ENCODE results near the gene APCDD1L. TPM values are rescaled to one million over a fixed set of nuclear protein-coding genes. Genes with fewer than 3 reads are reported as not detected.

Gene APCDD1L
- total and polyA plus RNA-seq, 4 donors, result 0.04 TPM; not detected in 3

- TF ChIP-seq FOXA2 (IDR thresholded peaks at IDR 0.05) (no peak), JUND (IDR thresholded peaks at IDR 0.05) (no peak), YY1 (IDR thresholded peaks at IDR 0.05) (no peak), GABPA (IDR thresholded peaks at IDR 0.05 in 1 of 2, conservative IDR thresholded peaks at IDR 0.05 in 1 of 2) (no peak)
- 84% methylated on average over 5 of the region's 5 CpGs for WGBS
- Histone ChIP-seq H3K36me3 (ENCODE audit: control insufficient read depth in 4 of 4, insufficient read depth in 3 of 4, low read depth in 1 of 4, low read length in 3 of 4) (peaks cover 0 to 1% (median 0%) of the 10 kb centered on the region in 4 donors), H3K9me3 (ENCODE audit: control insufficient read depth in 4 of 4, low read length in 3 of 4) (peaks cover 0 to 4% (median 1%) of the 10 kb centered on the region in 4 donors), H3K27ac (ENCODE audit: low read depth in 1 of 2, low read length in 2 of 2) (no peak overlapping the region), H3K27me3 (ENCODE audit: control insufficient read depth in 4 of 4, insufficient read depth in 4 of 4, low read length in 3 of 4) (no peaks in the 10 kb centered on the region), H3K9ac (ENCODE audit: low read depth in 1 of 2, low read length in 2 of 2) (no peak overlapping the region), H3K4me3 (ENCODE audit: low read depth in 1 of 3, low read length in 3 of 3) (no peak overlapping the region), H3K4me1 (ENCODE audit: control insufficient read depth in 4 of 4, insufficient read depth in 4 of 4, low read length in 3 of 4) (no peaks in the 10 kb centered on the region)
- DNase-seq (ENCODE audit: low spot score), result no peak
Measured at GRCh38 chr20:58453391-58453790, 61.8 kb downstream of the APCDD1L start.

- H3K27me3 ChIP-seq (ENCODE audit: control insufficient read depth in 4 of 4, insufficient read depth in 4 of 4, low read length in 3 of 4), result no peaks in the 10 kb centered on the region
- no peak for DNase-seq (ENCODE audit: low spot score)
- no peaks in the 10 kb centered on the region for H3K4me1 ChIP-seq (ENCODE audit: control insufficient read depth in 4 of 4, insufficient read depth in 4 of 4, low read length in 3 of 4)
- no peak overlapping the region for H3K27ac ChIP-seq (ENCODE audit: low read depth in 1 of 2, low read length in 2 of 2)
- H3K4me3 ChIP-seq (ENCODE audit: low read depth in 1 of 3, low read length in 3 of 3), result no peak overlapping the region
- H3K9ac ChIP-seq (ENCODE audit: low read depth in 1 of 2, low read length in 2 of 2), result no peak overlapping the region
- 43% methylated on average over 4 of the region's 4 CpGs for WGBS
- H3K9me3 ChIP-seq (ENCODE audit: control insufficient read depth in 4 of 4, low read length in 3 of 4), result peaks cover 0 to 4% (median 1%) of the 10 kb centered on the region in 4 donors
- no peak for TF ChIP-seq JUND (IDR thresholded peaks at IDR 0.05)
- TF ChIP-seq TAF1 (conservative IDR thresholded peaks at IDR 0.05), result no peak
- TF ChIP-seq, protein P1, sequence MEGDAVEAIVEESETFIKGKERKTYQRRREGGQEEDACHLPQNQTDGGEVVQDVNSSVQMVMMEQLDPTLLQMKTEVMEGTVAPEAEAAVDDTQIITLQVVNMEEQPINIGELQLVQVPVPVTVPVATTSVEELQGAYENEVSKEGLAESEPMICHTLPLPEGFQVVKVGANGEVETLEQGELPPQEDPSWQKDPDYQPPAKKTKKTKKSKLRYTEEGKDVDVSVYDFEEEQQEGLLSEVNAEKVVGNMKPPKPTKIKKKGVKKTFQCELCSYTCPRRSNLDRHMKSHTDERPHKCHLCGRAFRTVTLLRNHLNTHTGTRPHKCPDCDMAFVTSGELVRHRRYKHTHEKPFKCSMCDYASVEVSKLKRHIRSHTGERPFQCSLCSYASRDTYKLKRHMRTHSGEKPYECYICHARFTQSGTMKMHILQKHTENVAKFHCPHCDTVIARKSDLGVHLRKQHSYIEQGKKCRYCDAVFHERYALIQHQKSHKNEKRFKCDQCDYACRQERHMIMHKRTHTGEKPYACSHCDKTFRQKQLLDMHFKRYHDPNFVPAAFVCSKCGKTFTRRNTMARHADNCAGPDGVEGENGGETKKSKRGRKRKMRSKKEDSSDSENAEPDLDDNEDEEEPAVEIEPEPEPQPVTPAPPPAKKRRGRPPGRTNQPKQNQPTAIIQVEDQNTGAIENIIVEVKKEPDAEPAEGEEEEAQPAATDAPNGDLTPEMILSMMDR (IDR thresholded peaks at IDR 0.05; ENCODE audit: low read depth, low read length, missing input control), result no peak
- no peak for TF ChIP-seq SP1 (IDR thresholded peaks at IDR 0.05)
- TF ChIP-seq NR2F2 (IDR thresholded peaks at IDR 0.05), result no peak
- peaks cover 0 to 1% (median 0%) of the 10 kb centered on the region in 4 donors for H3K36me3 ChIP-seq (ENCODE audit: control insufficient read depth in 4 of 4, insufficient read depth in 3 of 4, low read depth in 1 of 4, low read length in 3 of 4)
Measured at GRCh38 chr20:58452667-58453255, 62.4 kb downstream of the APCDD1L start.

- Histone ChIP-seq H3K4me1 (ENCODE audit: control insufficient read depth in 4 of 4, insufficient read depth in 4 of 4, low read length in 3 of 4) (no peaks in the 10 kb centered on the region), H3K9me3 (ENCODE audit: control insufficient read depth in 4 of 4, low read length in 3 of 4) (peaks cover 0 to 4% (median 1%) of the 10 kb centered on the region in 4 donors), H3K27me3 (ENCODE audit: control insufficient read depth in 4 of 4, insufficient read depth in 4 of 4, low read length in 3 of 4) (no peaks in the 10 kb centered on the region), H3K4me3 (ENCODE audit: low read depth in 1 of 3, low read length in 3 of 3) (no peak overlapping the region), H3K36me3 (ENCODE audit: control insufficient read depth in 4 of 4, insufficient read depth in 3 of 4, low read depth in 1 of 4, low read length in 3 of 4) (peaks cover 0 to 11% (median 2%) of the 10 kb centered on the region in 4 donors), H3K27ac (ENCODE audit: low read depth in 1 of 2, low read length in 2 of 2) (no peak overlapping the region), H3K9ac (ENCODE audit: low read depth in 1 of 2, low read length in 2 of 2) (no peak overlapping the region)
- WGBS, result 75% methylated on average over 10 of the region's 10 CpGs
- no peak for DNase-seq (ENCODE audit: low spot score)
- TF ChIP-seq REST (IDR thresholded peaks at IDR 0.05) (no peak), FOXA1 (IDR thresholded peaks at IDR 0.05) (no peak), YY1 (IDR thresholded peaks at IDR 0.05) (no peak), MAX (IDR thresholded peaks at IDR 0.05) (no peak), HNF4G (IDR thresholded peaks at IDR 0.05) (no peak), RXRA (IDR thresholded peaks at IDR 0.05) (no peak), FOXA2 (IDR thresholded peaks at IDR 0.05) (no peak), RAD21 (IDR thresholded peaks at IDR 0.05) (no peak), TAF1 (conservative IDR thresholded peaks at IDR 0.05) (no peak), GABPA (IDR thresholded peaks at IDR 0.05 in 1 of 2, conservative IDR thresholded peaks at IDR 0.05 in 1 of 2) (no peak), SP1 (IDR thresholded peaks at IDR 0.05) (no peak), JUND (IDR thresholded peaks at IDR 0.05) (no peak), NR2F2 (IDR thresholded peaks at IDR 0.05) (no peak), EGR1 (IDR thresholded peaks at IDR 0.05; ENCODE audit: low read depth in 2 of 2) (no peak), HNF4A (conservative IDR thresholded peaks at IDR 0.05) (no peak)
- TF ChIP-seq, protein P1 (IDR thresholded peaks at IDR 0.05; ENCODE audit: low read depth, low read length, missing input control), result no peak
- TF ChIP-seq, protein P2, sequence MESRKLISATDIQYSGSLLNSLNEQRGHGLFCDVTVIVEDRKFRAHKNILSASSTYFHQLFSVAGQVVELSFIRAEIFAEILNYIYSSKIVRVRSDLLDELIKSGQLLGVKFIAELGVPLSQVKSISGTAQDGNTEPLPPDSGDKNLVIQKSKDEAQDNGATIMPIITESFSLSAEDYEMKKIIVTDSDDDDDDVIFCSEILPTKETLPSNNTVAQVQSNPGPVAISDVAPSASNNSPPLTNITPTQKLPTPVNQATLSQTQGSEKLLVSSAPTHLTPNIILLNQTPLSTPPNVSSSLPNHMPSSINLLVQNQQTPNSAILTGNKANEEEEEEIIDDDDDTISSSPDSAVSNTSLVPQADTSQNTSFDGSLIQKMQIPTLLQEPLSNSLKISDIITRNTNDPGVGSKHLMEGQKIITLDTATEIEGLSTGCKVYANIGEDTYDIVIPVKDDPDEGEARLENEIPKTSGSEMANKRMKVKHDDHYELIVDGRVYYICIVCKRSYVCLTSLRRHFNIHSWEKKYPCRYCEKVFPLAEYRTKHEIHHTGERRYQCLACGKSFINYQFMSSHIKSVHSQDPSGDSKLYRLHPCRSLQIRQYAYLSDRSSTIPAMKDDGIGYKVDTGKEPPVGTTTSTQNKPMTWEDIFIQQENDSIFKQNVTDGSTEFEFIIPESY (IDR thresholded peaks at IDR 0.05), result no peak
Measured at GRCh38 chr20:58450254-58450653, 64.9 kb downstream of the APCDD1L start.
